ENCODE measurements around the gene LLGL1. TPM values are rescaled to one million over a fixed set of nuclear protein-coding genes. Genes with fewer than 3 reads are reported as not detected.

Gene LLGL1
- total RNA-seq, 2 donors from 2014 or later, result 17.7 to 33.5 TPM

- H3K4me1 ChIP-seq (replicated peaks), result peaks cover 14% of the 10 kb centered on the region
- H3K9me3 ChIP-seq, result no peaks in the 10 kb centered on the region
- peak overlapping the region; percentile 88 to 95 for H3K27ac ChIP-seq
- intact Hi-C loops (cut with DNase I), result loop anchor here (5.0 kb wide), 1 partner anchor 53 kb away; the partner anchor contains the start of gene TOP3A
- peak overlapping the region; percentile 72 to 87 for H3K4me3 ChIP-seq
- WGBS, result 66% methylated on average over 22 of the region's 22 CpGs
- no peak for TF ChIP-seq POLR2AphosphoS5 (IDR thresholded peaks at IDR 0.05)
- TF ChIP-seq POLR2A (IDR thresholded peaks at IDR 0.05), result no peak
- TF ChIP-seq CTCF (IDR thresholded peaks at IDR 0.05), result no peak
- H3K27me3 ChIP-seq (replicated peaks; ENCODE audit: insufficient read depth), result no peaks in the 10 kb centered on the region
- H3K36me3 ChIP-seq, result peaks cover 9 to 14% of the 10 kb centered on the region in 2 donors
- no peak for DNase-seq (ENCODE audit: low spot score)
Measured at GRCh38 chr17:18259621-18260331, 34.3 kb downstream of the LLGL1 start.

GRCh38 chr17:18260332-18261145 is 35.1 kb downstream of the LLGL1 start, which contains the start of gene MIEF2:
MIEF2 (plus strand) TSS chr17:18260662; CDS start chr17:18262721, 2,059 bp downstream.
- H3K27me3 ChIP-seq (replicated peaks; ENCODE audit: insufficient read depth), result no peaks in the 10 kb centered on the region
- WGBS, result under 1% methylated on average over 52 of the region's 72 CpGs
- H3K4me3 ChIP-seq, result peak within 1 kb of the TSS; percentile 72 to 87
- peak within 1 kb of the TSS; percentile 88 to 95 for H3K27ac ChIP-seq
- intact Hi-C loops (cut with DNase I), result no loop called here
- peak; percentile 94 for TF ChIP-seq POLR2AphosphoS5 (IDR thresholded peaks at IDR 0.05)
- peak; percentile 56 for TF ChIP-seq POLR2A (IDR thresholded peaks at IDR 0.05)
- TF ChIP-seq CTCF (IDR thresholded peaks at IDR 0.05), result peak in 2 of 4 experiments; percentile 13 to 16
- peaks cover 11 to 19% of the 10 kb centered on the region in 2 donors for H3K36me3 ChIP-seq
- H3K9me3 ChIP-seq, result no peaks in the 10 kb centered on the region
- H3K4me1 ChIP-seq (replicated peaks), result peaks cover 14% of the 10 kb centered on the region
- peak; percentile 95 for DNase-seq (ENCODE audit: low spot score)

- H3K27me3 ChIP-seq (replicated peaks; ENCODE audit: insufficient read depth), result no peaks in the 10 kb centered on the region
- TF ChIP-seq POLR2AphosphoS5 (IDR thresholded peaks at IDR 0.05) (no peak), CTCF (IDR thresholded peaks at IDR 0.05) (no peak), POLR2A (IDR thresholded peaks at IDR 0.05) (no peak)
- WGBS, result under 1% methylated on average over 14 of the region's 16 CpGs
- DNase-seq (ENCODE audit: low spot score), result peak; percentile 57
- peaks cover 14% of the 10 kb centered on the region for H3K4me1 ChIP-seq (replicated peaks)
- H3K9me3 ChIP-seq, result no peaks in the 10 kb centered on the region
- intact Hi-C loops (cut with DNase I), result no loop called here
- peak overlapping the region; percentile 88 to 95 for H3K27ac ChIP-seq
- peak overlapping the region; percentile 72 to 87 for H3K4me3 ChIP-seq
- H3K36me3 ChIP-seq, result peaks cover 11 to 19% of the 10 kb centered on the region in 2 donors
Measured at GRCh38 chr17:18261146-18261515, 35.7 kb downstream of the LLGL1 start.

- WGBS, result 47% methylated on average over 3 of the region's 3 CpGs
- Histone ChIP-seq H3K36me3 (peaks cover 11 to 19% of the 10 kb centered on the region in 2 donors), H3K27me3 (replicated peaks; ENCODE audit: insufficient read depth) (no peaks in the 10 kb centered on the region), H3K4me1 (replicated peaks) (peaks cover 11% of the 10 kb centered on the region), H3K4me3 (peak overlapping the region; percentile 72 to 87), H3K9me3 (no peaks in the 10 kb centered on the region), H3K27ac (peak overlapping the region; percentile 88 to 95)
- no peak for TF ChIP-seq CTCF (IDR thresholded peaks at IDR 0.05)
- no peak for TF ChIP-seq POLR2A (IDR thresholded peaks at IDR 0.05)
- TF ChIP-seq POLR2AphosphoS5 (IDR thresholded peaks at IDR 0.05), result no peak
- DNase-seq (ENCODE audit: low spot score), result no peak
- intact Hi-C loops (cut with DNase I), result no loop called here
Measured at GRCh38 chr17:18261659-18262058, 36.2 kb downstream of the LLGL1 start.

Data from prostate gland (tissue), 2 donors.